ENCODE data around the gene C7orf33.

The C7orf33 gene, protein sequence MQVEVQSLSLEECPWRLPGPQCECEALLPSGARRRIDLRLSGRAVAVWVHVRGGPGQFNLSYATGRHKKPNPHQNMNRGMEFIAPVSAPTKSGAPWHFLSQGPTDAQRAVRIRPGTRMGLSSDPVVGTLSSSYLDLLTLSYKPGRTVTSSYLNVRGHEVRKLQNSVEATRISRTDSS

DNA sequence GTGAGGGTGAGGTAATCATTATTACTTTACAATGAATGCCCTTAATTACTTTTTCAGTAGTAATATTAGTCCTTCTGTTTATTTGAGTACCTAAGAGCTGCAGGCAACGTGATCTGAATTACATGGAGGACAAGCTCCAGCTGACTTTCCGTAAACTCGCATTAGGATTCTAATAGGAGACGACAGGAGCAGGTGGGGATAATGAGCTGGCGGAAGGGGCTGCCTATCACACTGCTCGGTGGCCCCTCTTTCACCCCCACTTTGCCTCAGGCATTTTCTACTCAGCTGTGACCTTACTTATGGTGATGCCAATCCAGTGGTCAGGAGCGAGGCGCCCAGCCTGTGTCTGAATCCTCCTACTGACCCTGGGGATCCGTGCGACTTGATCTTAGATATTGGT, at the start of gene C7orf33:
Gene C7orf33 (plus strand): TSS at position 296 of the 400 bp plus-strand sequence. CDS start 160 bp downstream, outside the sequence.
- in situ Hi-C loops (cut with MboI; ENCODE audit: low sequenced_read_pairs) = no loop called here

DNA sequence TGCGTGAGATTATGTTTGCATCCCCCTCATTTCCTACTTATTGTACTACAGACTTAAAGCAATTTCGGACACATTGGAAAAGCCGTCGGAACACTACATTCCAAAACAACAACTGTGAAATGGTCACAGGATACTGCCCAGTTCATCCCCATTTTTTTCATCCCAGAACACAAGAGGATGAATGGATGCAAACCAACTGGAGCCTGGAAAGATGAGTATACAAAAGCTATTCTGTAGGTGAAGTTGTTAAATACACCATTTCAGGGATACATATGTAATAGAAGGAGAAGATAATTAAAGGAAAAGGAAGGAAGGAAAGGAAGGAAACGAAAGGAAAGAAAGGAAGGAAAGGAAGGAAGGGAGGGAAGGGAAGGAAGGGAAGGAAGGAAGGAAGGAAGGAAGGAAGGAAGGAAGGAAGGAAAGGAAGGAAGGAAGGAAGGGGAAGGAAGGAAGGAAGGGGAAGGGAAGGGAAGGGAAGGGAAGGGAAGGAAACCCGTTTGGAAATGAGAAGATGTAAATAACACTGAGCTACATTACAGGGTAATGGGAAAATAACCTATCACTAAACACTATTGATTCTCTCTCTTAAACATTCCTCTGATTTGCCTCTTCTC, 48.6 kb upstream of the C7orf33 start:
- in situ Hi-C loops (cut with MboI; ENCODE audit: low sequenced_read_pairs) = no loop called here

DNA sequence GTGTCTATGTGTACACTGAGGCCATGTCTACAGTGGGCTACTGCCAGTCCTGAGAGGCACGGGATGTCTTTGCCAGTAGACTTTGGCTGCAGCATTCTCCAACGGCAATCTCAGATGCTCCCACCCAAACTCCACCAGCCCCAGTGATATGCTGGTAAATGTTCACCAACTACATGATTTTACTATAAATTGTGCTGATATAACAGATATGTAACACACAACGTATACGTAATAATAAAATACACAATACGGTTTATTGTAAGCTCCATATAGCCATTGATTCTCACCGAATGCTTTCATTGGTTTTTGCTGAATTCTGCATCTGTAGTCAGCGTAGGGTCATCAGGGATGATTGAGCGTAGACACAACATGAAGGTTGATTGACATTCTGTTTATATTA, 47.3 kb upstream of the C7orf33 start:
- in situ Hi-C loops (cut with MboI; ENCODE audit: low sequenced_read_pairs) = no loop called here

DNA sequence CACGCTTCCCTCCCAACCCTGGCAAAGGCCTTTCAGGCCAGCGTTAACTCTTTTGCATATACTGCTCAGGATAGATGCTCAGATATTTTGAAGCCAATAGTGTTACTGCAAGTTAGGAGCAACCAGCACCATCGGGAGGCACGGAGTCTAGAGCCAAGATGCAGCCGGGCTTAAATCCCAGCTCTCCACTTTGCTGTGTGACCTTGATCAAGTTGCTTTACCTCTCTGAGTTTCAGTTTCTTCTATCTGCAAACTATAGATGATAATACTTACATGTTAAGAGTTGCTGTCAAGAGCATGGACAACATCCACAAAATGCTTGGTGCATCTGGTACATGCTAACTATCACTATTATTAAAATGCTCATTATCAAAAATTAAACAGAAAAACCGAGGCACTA, 45.4 kb upstream of the C7orf33 start:
- in situ Hi-C loops (cut with MboI; ENCODE audit: low sequenced_read_pairs) = no loop called here

DNA sequence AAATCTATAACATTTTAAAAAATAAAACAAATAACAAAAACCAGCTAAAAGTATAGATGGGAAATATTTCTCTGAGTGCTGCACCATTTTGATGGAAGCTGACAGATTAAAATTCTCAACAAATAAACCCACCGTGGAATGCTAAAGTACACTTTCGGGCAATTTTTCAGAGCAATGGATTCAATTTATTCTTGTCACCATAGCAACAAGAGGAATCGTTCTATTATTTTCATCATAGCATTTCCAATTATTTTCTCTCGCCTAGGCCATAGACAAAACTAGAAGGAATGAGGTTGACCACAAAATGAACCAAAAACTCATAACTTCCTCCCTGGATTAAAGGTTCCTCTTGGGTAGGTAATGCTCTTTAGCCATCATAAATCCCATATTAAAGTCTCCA, 44.6 kb upstream of the C7orf33 start:
- in situ Hi-C loops (cut with MboI; ENCODE audit: low sequenced_read_pairs) = no loop called here

DNA sequence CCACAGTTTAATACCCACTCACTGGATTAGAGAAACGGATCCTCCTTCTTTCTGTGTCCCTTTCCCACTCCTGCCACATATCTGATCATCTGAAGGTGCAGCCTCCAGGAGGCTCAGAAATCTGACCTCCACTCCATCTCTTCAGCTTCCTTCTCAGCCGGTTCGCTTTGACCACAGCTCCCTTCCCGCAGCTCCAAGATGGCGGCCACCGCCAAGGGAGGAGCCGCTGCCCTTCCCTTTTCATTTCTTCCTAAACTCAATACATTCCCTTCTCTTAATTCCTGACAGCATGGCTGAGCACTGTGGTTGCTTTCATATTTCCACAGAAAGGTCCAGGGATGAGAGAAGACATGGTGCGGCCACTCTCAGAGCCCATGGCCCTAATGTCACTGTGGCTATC, 43.7 kb upstream of the C7orf33 start:
- in situ Hi-C loops (cut with MboI; ENCODE audit: low sequenced_read_pairs) = no loop called here

DNA sequence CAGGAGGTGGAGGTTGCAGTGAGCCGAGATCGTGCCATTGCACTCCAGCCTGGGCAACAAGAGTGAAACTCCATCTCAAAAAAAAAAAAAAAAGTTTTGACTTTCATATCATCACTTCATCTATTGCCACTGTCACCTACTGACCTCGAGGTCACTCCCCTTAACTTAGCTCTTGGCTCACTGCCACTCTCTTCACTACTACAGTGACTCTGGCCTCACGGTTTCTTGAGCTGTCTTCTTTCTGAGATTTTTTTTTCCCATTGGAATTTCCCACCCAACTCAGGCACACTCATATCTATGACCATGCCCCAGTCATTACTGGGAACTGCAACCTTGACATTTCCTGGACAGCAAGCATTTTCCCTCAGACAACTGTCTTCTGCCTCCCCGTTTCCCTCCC, 42.6 kb upstream of the C7orf33 start:
- in situ Hi-C loops (cut with MboI; ENCODE audit: low sequenced_read_pairs) = no loop called here

DNA sequence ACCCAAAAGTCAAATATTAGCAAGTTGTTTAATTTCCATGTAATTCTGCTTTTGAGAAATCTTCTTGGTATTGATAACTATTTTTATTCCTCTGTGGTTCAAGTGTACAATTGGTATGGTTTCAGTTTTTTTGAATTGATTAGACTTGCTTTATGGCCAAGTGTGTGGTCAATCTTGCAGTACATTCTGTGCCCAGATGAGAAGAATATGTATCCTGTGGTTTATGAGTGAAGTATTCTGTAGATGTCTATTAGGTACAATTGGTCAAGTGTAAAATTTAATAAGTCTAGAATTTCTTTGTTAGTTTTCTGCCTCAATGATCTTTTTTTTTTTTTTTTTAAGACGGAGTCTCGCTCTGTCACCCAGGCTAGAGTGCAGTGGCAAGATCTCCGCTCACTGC, 36.6 kb upstream of the C7orf33 start:
- in situ Hi-C loops (cut with MboI; ENCODE audit: low sequenced_read_pairs) = loop anchor here (25.0 kb wide), 1 partner anchor 408 kb away; no protein-coding TSS in a partner anchor

DNA sequence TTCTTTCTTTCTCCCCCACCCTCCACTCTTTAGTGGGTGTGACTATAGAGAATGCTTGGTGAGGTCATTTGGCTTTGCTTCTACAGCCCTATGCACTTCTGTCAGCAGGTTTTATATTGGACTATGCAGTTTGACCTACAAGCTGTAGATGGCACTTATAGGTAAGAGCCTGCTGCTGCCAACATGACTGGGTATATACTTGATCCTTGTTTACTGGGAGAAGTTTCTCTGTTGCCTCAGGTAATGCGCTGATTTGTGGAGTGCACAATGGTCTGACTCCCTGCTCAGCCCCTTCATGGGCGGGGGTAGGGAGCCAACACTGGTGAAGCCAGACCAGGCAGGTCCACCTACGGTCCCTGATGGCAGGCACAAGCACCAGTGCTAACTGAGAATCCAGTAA, 33.7 kb upstream of the C7orf33 start:
- in situ Hi-C loops (cut with MboI; ENCODE audit: low sequenced_read_pairs) = loop anchor here (25.0 kb wide), 1 partner anchor 405 kb away; no protein-coding TSS in a partner anchor

DNA sequence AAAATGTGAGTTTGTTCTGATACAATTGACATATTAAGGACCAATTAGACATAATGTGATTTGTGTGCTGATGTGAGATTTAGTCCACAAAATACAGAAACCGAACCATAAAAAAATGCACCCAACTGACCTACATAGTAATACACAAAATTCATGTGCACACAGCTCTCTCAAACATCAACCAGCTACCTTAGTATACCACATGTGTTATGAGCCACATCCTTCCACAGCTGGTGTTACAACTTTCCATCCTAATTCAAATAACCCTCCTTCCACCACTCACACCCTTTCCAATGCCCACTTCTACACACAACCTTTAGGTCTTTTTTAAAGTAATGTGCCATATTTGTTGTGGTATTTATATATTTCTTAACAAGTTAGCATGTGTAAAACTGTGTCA, 31.7 kb upstream of the C7orf33 start:
- in situ Hi-C loops (cut with MboI; ENCODE audit: low sequenced_read_pairs) = loop anchor here (25.0 kb wide), 1 partner anchor 403 kb away; no protein-coding TSS in a partner anchor

DNA sequence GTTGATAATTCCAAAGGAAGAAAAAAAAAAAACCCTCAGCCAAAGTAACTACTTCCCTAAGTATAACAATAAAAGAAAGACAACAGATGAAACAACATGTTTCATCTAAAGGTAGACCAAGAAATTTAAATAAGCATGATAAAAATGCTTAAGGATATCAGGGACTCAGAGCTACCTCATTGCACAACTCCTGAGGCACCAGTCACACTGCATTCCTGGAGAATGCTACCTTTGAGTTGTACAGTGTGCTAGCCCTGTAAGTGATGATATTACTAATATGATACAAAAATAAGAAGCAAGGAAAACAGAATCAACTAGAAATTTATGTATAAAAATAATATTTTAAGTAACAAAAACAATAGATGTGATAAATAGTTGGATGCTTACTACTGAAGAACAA, 29.5 kb upstream of the C7orf33 start:
- in situ Hi-C loops (cut with MboI; ENCODE audit: low sequenced_read_pairs) = loop anchor here (25.0 kb wide), 1 partner anchor 401 kb away; no protein-coding TSS in a partner anchor

DNA sequence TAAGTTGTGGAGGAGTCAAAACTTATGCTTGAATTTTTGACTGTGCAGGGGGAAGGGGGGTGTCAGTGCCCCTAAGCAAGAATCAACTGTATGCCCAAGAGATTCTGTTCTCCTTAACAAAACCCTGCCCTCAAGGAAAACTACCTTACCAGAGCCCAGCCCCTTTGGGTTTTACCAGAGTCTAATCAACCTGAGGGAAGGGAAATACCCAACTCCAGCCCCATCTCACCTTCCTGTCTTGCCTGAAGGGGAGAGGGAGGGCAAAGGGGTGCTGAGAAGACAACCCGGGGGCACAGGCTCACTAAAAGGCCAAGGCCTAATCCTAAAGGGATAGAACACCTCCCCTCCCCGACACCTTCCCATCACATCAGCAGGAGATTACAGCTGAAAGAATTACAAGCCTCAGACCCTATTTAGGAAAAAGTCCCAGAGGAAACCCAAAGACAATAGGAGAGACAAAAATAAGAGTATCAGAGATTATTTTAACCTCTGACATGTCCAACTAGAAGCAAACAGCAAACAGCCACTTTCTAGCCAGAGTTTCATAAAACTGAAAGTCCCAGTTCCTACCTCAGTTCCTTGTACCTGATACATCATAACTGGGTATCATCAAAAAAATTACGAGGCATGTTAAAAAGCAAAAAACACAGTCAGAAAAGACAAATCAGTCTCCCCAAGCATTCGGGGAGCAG, 26.8 kb upstream of the C7orf33 start:
- in situ Hi-C loops (cut with MboI; ENCODE audit: low sequenced_read_pairs) = loop anchor here (25.0 kb wide), 1 partner anchor 399 kb away; no protein-coding TSS in a partner anchor

DNA sequence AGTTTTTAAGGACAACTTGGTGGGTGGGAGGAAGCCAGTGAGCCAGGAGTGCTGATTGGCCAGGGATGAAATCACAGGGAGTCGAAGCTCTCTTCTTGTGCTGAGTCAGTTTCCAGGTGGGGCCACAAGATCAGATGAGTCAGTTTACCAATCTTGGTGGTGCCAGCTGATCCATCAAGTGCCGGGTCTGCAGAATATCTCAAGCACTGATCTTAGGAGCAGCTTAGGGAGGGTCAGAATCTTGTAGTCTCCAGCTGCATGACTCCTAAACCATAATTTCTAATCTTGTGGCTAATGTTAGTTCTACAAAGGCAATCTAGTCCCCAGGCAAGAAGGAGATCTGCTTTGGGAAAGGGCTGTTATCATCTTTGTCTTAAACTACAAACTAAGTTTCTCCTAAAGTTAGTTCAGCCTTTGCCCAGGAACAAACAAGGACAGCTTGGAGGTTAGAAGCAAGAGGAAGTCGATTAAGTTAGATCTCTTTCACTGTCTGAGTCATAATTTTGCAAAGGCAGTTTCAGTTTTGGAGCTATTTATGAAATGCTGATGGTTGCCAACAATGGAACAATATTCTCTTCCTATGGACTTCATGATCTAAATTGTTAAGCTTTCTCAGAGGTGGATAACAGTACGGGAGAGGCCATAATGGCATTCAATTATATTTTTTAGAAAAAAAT, 26.2 kb upstream of the C7orf33 start:
- in situ Hi-C loops (cut with MboI; ENCODE audit: low sequenced_read_pairs) = loop anchor here (25.0 kb wide), 1 partner anchor 398 kb away; no protein-coding TSS in a partner anchor

DNA sequence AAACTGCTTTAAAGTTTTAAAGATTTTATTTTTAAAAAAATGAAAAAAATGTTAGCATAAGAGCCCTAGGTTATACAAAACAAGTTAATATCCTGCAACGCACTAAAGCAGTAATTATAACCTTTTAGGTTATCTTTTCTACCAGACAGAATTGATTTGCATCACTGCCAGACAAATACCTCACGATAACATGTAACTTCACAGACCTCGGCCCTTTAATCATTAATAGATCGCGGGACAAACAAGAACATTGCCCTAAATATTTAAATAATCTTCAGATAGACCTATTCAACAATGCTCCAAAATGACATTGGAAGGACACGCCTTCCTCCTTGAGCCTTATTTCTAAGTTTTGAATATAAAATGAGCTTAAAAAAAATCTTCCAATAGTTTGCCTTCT, 23.8 kb upstream of the C7orf33 start:
- in situ Hi-C loops (cut with MboI; ENCODE audit: low sequenced_read_pairs) = loop anchor here (25.0 kb wide), 1 partner anchor 396 kb away; no protein-coding TSS in a partner anchor

DNA sequence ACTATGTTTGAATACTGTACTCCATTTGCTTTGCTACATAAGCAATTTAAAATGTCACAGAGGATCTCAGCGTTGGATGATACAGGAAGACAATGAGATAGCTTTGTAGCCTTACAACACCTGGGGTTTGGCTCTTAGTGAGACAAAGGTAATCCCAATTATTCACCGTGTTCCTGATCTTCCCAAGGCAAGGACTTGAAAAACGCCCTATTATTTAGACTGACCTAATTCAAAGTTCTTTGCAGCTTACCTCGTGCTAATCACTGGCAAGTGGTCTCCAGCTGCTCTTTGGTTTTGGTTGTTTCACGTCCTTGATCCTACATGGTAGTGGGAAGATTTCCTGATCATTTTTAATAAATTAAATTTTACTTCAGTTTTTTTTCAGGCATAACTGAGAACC, 23.0 kb upstream of the C7orf33 start:
- in situ Hi-C loops (cut with MboI; ENCODE audit: low sequenced_read_pairs) = loop anchor here (25.0 kb wide), 1 partner anchor 395 kb away; no protein-coding TSS in a partner anchor

DNA sequence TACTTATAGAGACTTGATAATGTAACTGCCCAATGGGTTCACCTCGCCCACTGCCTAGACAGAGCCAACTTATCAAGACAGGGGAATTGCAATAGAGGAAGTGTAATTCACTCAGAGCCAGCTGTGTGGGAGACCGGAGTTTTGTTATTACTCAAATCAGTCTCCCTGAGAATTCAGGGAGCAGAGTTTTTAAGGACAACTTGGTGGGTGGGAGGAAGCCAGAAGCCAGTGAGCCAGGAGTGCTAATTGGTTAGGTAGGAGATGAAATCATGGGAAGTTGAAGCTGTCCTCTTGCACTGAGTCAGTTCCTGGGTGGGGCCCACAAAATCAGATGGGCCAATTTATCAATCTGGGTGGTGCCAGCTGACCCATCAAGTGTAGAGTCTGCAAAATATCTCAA, 20.1 kb upstream of the C7orf33 start:
- in situ Hi-C loops (cut with MboI; ENCODE audit: low sequenced_read_pairs) = loop anchor here (25.0 kb wide), 1 partner anchor 392 kb away; no protein-coding TSS in a partner anchor

DNA sequence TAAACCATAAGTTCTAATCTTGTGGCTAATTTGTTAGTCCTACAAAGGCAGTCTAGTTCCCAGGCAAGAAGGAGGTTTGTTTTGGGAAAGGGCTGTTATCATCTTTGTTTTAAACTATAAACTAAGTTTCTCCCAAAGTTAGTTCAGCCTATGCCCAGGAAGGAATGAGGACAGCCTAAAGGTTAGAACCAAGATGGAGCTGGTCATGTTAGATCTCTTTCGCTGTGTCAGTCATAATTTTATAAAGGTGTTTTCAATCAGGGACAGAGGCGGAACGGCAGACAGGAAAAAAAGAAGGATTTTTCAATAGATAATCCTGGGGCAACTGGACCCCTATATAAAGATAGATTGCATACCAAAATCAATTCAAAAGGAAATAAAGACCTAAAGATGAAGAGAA, 19.6 kb upstream of the C7orf33 start:
- in situ Hi-C loops (cut with MboI; ENCODE audit: low sequenced_read_pairs) = loop anchor here (25.0 kb wide), 1 partner anchor 391 kb away; no protein-coding TSS in a partner anchor

DNA sequence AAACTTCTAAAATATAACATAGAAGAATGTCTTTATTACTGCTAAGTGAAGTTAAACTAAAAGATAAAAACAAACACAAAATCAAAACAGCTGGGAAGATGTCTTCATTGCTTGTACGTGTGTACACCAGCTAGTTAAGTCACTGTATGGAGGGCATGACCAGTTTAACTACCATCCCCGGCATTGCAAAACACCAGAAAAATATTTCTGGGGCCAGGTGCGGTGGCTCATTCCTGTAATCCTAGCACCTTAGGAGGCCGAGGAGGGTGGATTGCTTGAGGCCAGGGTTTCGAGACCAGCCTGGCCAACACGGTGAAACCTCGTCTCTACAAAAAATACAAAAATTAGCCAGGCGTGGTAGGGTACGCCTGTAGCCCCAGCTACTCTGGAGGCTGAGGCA, 19.2 kb upstream of the C7orf33 start:
- in situ Hi-C loops (cut with MboI; ENCODE audit: low sequenced_read_pairs) = loop anchor here (25.0 kb wide), 1 partner anchor 391 kb away; no protein-coding TSS in a partner anchor

DNA sequence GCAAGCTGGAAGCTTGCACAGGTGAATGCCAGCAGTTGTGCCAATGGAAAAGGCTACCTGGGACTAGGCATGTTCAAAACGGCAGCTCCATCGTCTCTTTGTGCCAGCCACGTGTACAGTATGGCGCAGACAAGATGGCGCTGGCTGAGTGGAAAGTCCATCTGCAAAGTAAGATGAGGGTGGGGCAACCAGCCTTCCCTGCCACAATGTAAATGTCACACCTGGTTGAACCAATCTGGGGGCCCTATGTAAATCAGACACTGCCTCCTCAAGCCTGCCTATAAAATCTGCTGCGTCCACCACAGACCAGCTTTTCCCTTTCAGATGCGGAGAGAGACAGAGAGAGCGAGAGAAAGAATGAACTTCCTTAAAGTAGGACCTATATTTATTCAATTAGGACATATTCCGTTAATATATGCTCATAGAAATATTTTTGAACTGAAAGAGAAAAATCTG, 18.5 kb upstream of the C7orf33 start:
- in situ Hi-C loops (cut with MboI; ENCODE audit: low sequenced_read_pairs) = loop anchor here (25.0 kb wide), 1 partner anchor 390 kb away; no protein-coding TSS in a partner anchor

DNA sequence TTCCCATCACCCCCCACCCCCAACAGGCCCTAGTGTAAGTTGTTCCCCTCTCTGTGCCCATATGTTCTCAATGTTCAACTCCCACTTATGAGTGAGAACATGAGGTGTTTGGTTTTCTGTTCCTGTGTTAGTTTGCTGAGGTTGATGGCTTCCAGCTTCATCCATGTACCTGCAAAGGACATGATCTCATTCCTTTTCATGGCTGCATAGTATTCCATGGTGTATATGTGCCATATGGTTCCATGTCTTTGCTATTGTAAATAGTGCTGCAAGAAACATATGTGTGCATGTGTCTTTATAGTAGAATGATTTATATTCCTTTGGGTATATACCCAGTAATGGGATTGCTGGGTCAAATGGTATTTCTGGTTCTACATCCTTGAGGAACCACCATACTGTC, 17.0 kb upstream of the C7orf33 start:
- in situ Hi-C loops (cut with MboI; ENCODE audit: low sequenced_read_pairs) = loop anchor here (25.0 kb wide), 1 partner anchor 389 kb away; no protein-coding TSS in a partner anchor

Data from HL-60/S4 treated with retinoic acid at 250 ng/mL for 4 days and 3 days (cell line).